GM23338 (cell line): ENCODE data around the gene LRRC52. TPM values are rescaled to one million over a fixed set of nuclear protein-coding genes. Genes with fewer than 3 reads are reported as not detected.

ENCODE experiments used
- ATAC-seq: fragments of 200-7000 bp; cut with Tn5 transposase; 3 replicates; pipeline ENCODE4 v1.9.1; 2020
- DNase-seq: peaks from one replicate; pipeline ENCODE4 v3.0.0-alpha.2; 2015; ENCODE audit warnings: low spot score
- H2AFZ ChIP-seq: fragments of 200-600 bp; sonication (generic); 2 replicates; pipeline ENCODE4 v1.8.0; 2016; ENCODE audit warnings: antibody characterized with exemption, mild to moderate bottlenecking, moderate library complexity
- H3F3A ChIP-seq: fragments of 200-600 bp; sonication (generic); replicated peaks from 2 replicates; pipeline ENCODE4 v1.8.0; 2017; ENCODE audit warnings: antibody characterized with exemption, mixed run types, low read depth
- H3K27ac ChIP-seq: fragments of 200-600 bp; sonication (generic); 2 replicates; pipeline ENCODE4 v1.6.1; 2016; ENCODE audit warnings: low read depth
- H3K27me3 ChIP-seq: fragments of 200-600 bp; sonication (generic); 2 replicates; pipeline ENCODE4 v1.8.0; 2016; ENCODE audit warnings: mild to moderate bottlenecking, mixed run types, moderate library complexity; ENCODE audit not compliant: insufficient read depth
- H3K36me3 ChIP-seq: fragments of 200-600 bp; sonication (generic); 2 replicates; pipeline ENCODE4 v1.8.0; 2016; ENCODE audit warnings: mild to moderate bottlenecking; ENCODE audit not compliant: insufficient read depth
- H3K4me1 ChIP-seq: fragments of 200-600 bp; sonication (generic); 2 replicates; pipeline ENCODE4 v1.8.0; 2016; ENCODE audit warnings: mild to moderate bottlenecking, moderate library complexity; ENCODE audit not compliant: insufficient read depth
- H3K4me2 ChIP-seq: fragments of 200-600 bp; sonication (generic); 2 replicates; pipeline ENCODE4 v1.7.1; 2017; ENCODE audit warnings: mixed run types
- H3K4me3 ChIP-seq: fragments of 200-600 bp; sonication (generic); 2 replicates; pipeline ENCODE4 v1.6.1; 2016; ENCODE audit warnings: mixed run types
- H3K79me2 ChIP-seq: fragments of 200-600 bp; sonication (generic); replicated peaks from 2 replicates; pipeline ENCODE4 v1.8.0; 2017; ENCODE audit warnings: mild to moderate bottlenecking; ENCODE audit not compliant: insufficient read depth
- H3K9me2 ChIP-seq: fragments of 200-600 bp; sonication (generic); 2 replicates; pipeline ENCODE4 v1.8.0; 2017; ENCODE audit not compliant: insufficient read depth
- H4K20me1 ChIP-seq: fragments of 200-600 bp; sonication (generic); replicated peaks from 2 replicates; pipeline ENCODE4 v1.8.0; 2017; ENCODE audit warnings: mild to moderate bottlenecking; ENCODE audit not compliant: insufficient read depth
- H3K27ac Mint-ChIP-seq: 2 replicates; pipeline ENCODE4 v1.8.0; 2020; ENCODE audit warnings: inconsistent platforms, mild to moderate bottlenecking, moderate library complexity, mixed read lengths
- H3K27me3 Mint-ChIP-seq: 3 replicates; pipeline ENCODE4 v1.8.0; 2022; ENCODE audit warnings: low read depth, mild to moderate bottlenecking, moderate library complexity, mixed read lengths, inconsistent platforms; ENCODE audit not compliant: insufficient read depth, poor library complexity
- H3K36me3 Mint-ChIP-seq: 3 replicates; pipeline ENCODE4 v1.8.0; 2021; ENCODE audit warnings: low read depth, mild to moderate bottlenecking, inconsistent platforms, moderate library complexity, mixed read lengths
- H3K4me1 Mint-ChIP-seq: 3 replicates; pipeline ENCODE4 v1.8.0; 2020; ENCODE audit warnings: mild to moderate bottlenecking, inconsistent platforms, mixed read lengths
- H3K4me3 Mint-ChIP-seq: 3 replicates; pipeline ENCODE4 v1.8.0; 2021; ENCODE audit warnings: moderate library complexity, mild to moderate bottlenecking, inconsistent platforms, mixed read lengths
- H3K9me3 Mint-ChIP-seq: 3 replicates; pipeline ENCODE4 v1.8.0; 2020; ENCODE audit warnings: moderate library complexity, mild to moderate bottlenecking, inconsistent platforms, mixed read lengths
- CREB1 ChIP-seq: fragments of 250-450 bp; sonication (Bioruptor Pico); IDR thresholded peaks from 2 replicates; pipeline ENCODE4 v1.5.0; 2020; ENCODE audit warnings: low read depth, mild to moderate bottlenecking, moderate library complexity
- EZH2 ChIP-seq: fragments of 200-600 bp; sonication (generic); IDR thresholded peaks from one replicate; pipeline ENCODE4 v1.8.0; 2017; ENCODE audit warnings: antibody characterized with exemption, mild to moderate bottlenecking, low read depth; ENCODE audit not compliant: unreplicated experiment
- EZH2phosphoT487 ChIP-seq: fragments of 200-600 bp; sonication (generic); IDR thresholded peaks from one replicate; pipeline ENCODE4 v1.8.1; 2018; ENCODE audit warnings: antibody characterized with exemption; ENCODE audit not compliant: unreplicated experiment
- JUNB ChIP-seq: IDR thresholded peaks from one replicate; pipeline ENCODE4 v1.6.1; 2016; ENCODE audit warnings: antibody characterized with exemption; ENCODE audit not compliant: unreplicated experiment
- NANOG ChIP-seq: IDR thresholded peaks from 2 replicates; pipeline ENCODE4 v1.6.1; 2016; ENCODE audit warnings: antibody characterized with exemption, borderline replicate concordance
- POLR2AphosphoS5 ChIP-seq: IDR thresholded peaks from 2 replicates; pipeline ENCODE4 v1.6.1; 2016; ENCODE audit warnings: antibody characterized with exemption, low read depth
- STAT1 ChIP-seq: IDR thresholded peaks from one replicate; pipeline ENCODE4 v1.6.1; 2016; ENCODE audit warnings: antibody characterized with exemption; ENCODE audit not compliant: unreplicated experiment
- ZNF114 ChIP-seq: fragments of 250-450 bp; sonication (Bioruptor Pico); IDR thresholded peaks from 2 replicates; pipeline ENCODE4 v1.5.0; 2020; ENCODE audit warnings: mild to moderate bottlenecking, moderate library complexity
- ZNF331 ChIP-seq: fragments of 250-450 bp; sonication (Bioruptor Pico); IDR thresholded peaks from 2 replicates; pipeline ENCODE4 v1.5.0; 2020; ENCODE audit warnings: low read depth, mild to moderate bottlenecking, moderate library complexity
- polyA plus RNA-seq: library from polyadenylated mRNA; unstranded; fragments of >200 nt; fragmentation: Nextera tagmentation; extraction: Ambion mirVana; gene quantifications from 2 replicates; pipeline ENCODE4 v1.2.1, GENCODE V29; 2016
- total RNA-seq: library from RNA; depleted of rRNA; stranded (reverse); fragments of >200 nt; shearing (Covaris generic); gene quantifications from 2 replicates; pipeline ENCODE4 v1.2.3, GENCODE V29; 2014
- TF ChIP-seq, protein P1 (sequence below), 2 experiments: fragments of 200-600 bp in 1 of 2; sonication (generic) in 1 of 2; conservative IDR thresholded peaks; 2 replicates each; pipeline versions ENCODE4 v1.5.1 to v1.6.1; 2016 to 2017; ENCODE audit warnings: antibody characterized with exemption in 2 of 2, low read depth in 2 of 2, mild to moderate bottlenecking in 2 of 2, moderate library complexity in 1 of 2
- TF ChIP-seq, protein P2 (sequence below): fragments of 250-450 bp; sonication (Bioruptor Pico); IDR thresholded peaks from 2 replicates; pipeline ENCODE4 v1.5.0; 2020; ENCODE audit warnings: mild to moderate bottlenecking, moderate library complexity
- TF ChIP-seq, protein P3 (sequence below): IDR thresholded peaks from 2 replicates; pipeline ENCODE4 v1.6.1; 2016; ENCODE audit warnings: antibody characterized with exemption

Gene LRRC52
- total and polyA plus RNA-seq, 2 experiments from 2014 or later: not detected

DNA sequence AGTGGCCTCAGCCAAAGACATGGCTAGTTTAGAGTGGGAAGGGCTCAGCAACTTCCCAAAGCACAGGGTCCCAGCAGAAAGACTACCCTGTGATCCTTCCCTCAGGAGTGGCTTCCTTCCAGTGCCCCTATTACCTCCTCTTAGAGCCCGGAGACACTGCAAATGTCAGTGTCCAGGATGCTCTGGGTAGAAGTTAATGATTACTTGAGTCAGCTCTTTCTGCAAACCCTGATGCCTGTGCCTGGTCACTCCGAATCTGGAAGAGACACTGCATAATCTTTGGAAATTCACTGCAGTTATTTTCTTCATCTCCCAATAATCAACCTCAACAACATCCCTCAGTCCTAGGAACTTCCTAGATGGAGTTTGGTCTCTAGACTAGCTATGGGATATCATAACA is 60.0 kb downstream of the LRRC52 start:
- no peaks in the 10 kb centered on the region for H3K36me3 Mint-ChIP-seq
- Histone ChIP-seq H3F3A (no peaks in the 10 kb centered on the region), H3K9me2 (no peaks in the 10 kb centered on the region), H3K4me1 (peaks cover 8% of the 10 kb centered on the region; the same call in 1 of the 2 replicates), H2AFZ (no peak overlapping the region), H3K4me2 (no peak overlapping the region), H4K20me1 (no peaks in the 10 kb centered on the region), H3K27ac (no peak overlapping the region), H3K36me3 (no peaks in the 10 kb centered on the region), H3K79me2 (no peaks in the 10 kb centered on the region), H3K4me3 (no peak overlapping the region), H3K27me3 (no peaks in the 10 kb centered on the region)
- peaks cover 10% of the 10 kb centered on the region for H3K4me1 Mint-ChIP-seq
- no peaks in the 10 kb centered on the region for H3K27me3 Mint-ChIP-seq
- no peak for TF ChIP-seq JUNB
- TF ChIP-seq POLR2AphosphoS5: no peak
- no peak for TF ChIP-seq CREB1
- no peak for TF ChIP-seq STAT1
- TF ChIP-seq NANOG: no peak
- no peak for TF ChIP-seq EZH2phosphoT487
- TF ChIP-seq ZNF114 (CRISPR knock-in tag): no peak
- H3K4me3 Mint-ChIP-seq: no peak overlapping the region
- ATAC-seq: no peak
- DNase-seq: no peak
- no peak overlapping the region for H3K27ac Mint-ChIP-seq
- H3K9me3 Mint-ChIP-seq: no peaks in the 10 kb centered on the region

- no peaks in the 10 kb centered on the region for H3K27me3 ChIP-seq
- no peak for ATAC-seq
- H3K4me1 ChIP-seq: no peaks in the 10 kb centered on the region
- H3K27ac ChIP-seq: no peak overlapping the region
- H3K79me2 ChIP-seq: no peaks in the 10 kb centered on the region
- Mint-ChIP-seq H3K27ac (no peak overlapping the region), H3K4me3 (no peak overlapping the region), H3K36me3 (no peaks in the 10 kb centered on the region), H3K9me3 (no peaks in the 10 kb centered on the region), H3K27me3 (no peaks in the 10 kb centered on the region), H3K4me1 (peaks cover 4% of the 10 kb centered on the region; the same call in 2 of the 3 replicates)
- no peak overlapping the region for H3K4me2 ChIP-seq
- H3K9me2 ChIP-seq: no peaks in the 10 kb centered on the region
- H3K4me3 ChIP-seq: no peak overlapping the region
- no peaks in the 10 kb centered on the region for H3K36me3 ChIP-seq
- no peaks in the 10 kb centered on the region for H3F3A ChIP-seq
- H2AFZ ChIP-seq: no peak overlapping the region
- no peaks in the 10 kb centered on the region for H4K20me1 ChIP-seq
- no peak for DNase-seq
- TF ChIP-seq ZNF114 (CRISPR knock-in tag): no peak
- no peak for TF ChIP-seq CREB1
- no peak for TF ChIP-seq EZH2phosphoT487
- no peak for TF ChIP-seq ZNF331 (CRISPR knock-in tag)
- no peak for TF ChIP-seq POLR2AphosphoS5
- TF ChIP-seq, protein P1, sequence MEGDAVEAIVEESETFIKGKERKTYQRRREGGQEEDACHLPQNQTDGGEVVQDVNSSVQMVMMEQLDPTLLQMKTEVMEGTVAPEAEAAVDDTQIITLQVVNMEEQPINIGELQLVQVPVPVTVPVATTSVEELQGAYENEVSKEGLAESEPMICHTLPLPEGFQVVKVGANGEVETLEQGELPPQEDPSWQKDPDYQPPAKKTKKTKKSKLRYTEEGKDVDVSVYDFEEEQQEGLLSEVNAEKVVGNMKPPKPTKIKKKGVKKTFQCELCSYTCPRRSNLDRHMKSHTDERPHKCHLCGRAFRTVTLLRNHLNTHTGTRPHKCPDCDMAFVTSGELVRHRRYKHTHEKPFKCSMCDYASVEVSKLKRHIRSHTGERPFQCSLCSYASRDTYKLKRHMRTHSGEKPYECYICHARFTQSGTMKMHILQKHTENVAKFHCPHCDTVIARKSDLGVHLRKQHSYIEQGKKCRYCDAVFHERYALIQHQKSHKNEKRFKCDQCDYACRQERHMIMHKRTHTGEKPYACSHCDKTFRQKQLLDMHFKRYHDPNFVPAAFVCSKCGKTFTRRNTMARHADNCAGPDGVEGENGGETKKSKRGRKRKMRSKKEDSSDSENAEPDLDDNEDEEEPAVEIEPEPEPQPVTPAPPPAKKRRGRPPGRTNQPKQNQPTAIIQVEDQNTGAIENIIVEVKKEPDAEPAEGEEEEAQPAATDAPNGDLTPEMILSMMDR (conservative IDR thresholded peaks at IDR 0.05; ENCODE audit: low read depth in 2 of 2): no peak
- TF ChIP-seq, protein P2, sequence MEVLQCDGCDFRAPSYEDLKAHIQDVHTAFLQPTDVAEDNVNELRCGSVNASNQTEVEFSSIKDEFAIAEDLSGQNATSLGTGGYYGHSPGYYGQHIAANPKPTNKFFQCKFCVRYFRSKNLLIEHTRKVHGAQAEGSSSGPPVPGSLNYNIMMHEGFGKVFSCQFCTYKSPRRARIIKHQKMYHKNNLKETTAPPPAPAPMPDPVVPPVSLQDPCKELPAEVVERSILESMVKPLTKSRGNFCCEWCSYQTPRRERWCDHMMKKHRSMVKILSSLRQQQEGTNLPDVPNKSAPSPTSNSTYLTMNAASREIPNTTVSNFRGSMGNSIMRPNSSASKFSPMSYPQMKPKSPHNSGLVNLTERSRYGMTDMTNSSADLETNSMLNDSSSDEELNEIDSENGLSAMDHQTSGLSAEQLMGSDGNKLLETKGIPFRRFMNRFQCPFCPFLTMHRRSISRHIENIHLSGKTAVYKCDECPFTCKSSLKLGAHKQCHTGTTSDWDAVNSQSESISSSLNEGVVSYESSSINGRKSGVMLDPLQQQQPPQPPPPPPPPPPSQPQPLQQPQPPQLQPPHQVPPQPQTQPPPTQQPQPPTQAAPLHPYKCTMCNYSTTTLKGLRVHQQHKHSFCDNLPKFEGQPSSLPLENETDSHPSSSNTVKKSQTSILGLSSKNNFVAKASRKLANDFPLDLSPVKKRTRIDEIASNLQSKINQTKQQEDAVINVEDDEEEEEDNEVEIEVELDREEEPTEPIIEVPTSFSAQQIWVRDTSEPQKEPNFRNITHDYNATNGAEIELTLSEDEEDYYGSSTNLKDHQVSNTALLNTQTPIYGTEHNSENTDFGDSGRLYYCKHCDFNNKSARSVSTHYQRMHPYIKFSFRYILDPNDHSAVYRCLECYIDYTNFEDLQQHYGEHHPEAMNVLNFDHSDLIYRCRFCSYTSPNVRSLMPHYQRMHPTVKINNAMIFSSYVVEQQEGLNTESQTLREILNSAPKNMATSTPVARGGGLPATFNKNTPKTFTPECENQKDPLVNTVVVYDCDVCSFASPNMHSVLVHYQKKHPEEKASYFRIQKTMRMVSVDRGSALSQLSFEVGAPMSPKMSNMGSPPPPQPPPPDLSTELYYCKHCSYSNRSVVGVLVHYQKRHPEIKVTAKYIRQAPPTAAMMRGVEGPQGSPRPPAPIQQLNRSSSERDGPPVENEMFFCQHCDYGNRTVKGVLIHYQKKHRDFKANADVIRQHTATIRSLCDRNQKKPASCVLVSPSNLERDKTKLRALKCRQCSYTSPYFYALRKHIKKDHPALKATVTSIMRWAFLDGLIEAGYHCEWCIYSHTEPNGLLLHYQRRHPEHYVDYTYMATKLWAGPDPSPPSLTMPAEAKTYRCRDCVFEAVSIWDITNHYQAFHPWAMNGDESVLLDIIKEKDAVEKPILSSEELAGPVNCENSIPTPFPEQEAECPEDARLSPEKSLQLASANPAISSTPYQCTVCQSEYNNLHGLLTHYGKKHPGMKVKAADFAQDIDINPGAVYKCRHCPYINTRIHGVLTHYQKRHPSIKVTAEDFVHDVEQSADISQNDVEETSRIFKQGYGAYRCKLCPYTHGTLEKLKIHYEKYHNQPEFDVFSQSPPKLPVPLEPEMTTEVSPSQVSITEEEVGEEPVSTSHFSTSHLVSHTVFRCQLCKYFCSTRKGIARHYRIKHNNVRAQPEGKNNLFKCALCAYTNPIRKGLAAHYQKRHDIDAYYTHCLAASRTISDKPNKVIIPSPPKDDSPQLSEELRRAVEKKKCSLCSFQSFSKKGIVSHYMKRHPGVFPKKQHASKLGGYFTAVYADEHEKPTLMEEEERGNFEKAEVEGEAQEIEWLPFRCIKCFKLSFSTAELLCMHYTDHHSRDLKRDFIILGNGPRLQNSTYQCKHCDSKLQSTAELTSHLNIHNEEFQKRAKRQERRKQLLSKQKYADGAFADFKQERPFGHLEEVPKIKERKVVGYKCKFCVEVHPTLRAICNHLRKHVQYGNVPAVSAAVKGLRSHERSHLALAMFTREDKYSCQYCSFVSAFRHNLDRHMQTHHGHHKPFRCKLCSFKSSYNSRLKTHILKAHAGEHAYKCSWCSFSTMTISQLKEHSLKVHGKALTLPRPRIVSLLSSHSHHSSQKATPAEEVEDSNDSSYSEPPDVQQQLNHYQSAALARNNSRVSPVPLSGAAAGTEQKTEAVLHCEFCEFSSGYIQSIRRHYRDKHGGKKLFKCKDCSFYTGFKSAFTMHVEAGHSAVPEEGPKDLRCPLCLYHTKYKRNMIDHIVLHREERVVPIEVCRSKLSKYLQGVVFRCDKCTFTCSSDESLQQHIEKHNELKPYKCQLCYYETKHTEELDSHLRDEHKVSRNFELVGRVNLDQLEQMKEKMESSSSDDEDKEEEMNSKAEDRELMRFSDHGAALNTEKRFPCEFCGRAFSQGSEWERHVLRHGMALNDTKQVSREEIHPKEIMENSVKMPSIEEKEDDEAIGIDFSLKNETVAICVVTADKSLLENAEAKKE (CRISPR knock-in tag): no peak
- TF ChIP-seq, protein P3, sequence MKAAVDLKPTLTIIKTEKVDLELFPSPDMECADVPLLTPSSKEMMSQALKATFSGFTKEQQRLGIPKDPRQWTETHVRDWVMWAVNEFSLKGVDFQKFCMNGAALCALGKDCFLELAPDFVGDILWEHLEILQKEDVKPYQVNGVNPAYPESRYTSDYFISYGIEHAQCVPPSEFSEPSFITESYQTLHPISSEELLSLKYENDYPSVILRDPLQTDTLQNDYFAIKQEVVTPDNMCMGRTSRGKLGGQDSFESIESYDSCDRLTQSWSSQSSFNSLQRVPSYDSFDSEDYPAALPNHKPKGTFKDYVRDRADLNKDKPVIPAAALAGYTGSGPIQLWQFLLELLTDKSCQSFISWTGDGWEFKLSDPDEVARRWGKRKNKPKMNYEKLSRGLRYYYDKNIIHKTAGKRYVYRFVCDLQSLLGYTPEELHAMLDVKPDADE: no peak
- no peak for TF ChIP-seq JUNB
- no peak for TF ChIP-seq STAT1
- TF ChIP-seq EZH2: no peak
Observed at GRCh38 chr1:165605246-165605645, 61.4 kb downstream of the LRRC52 start.
